Limb (tissue), 2 donors: ENCODE data around the gene ALPK1.
"Not testable (repeated sequence)": the region's sequence is repeated elsewhere in the genome, so short reads cannot be mapped to it uniquely, and the experiment has no call there.

ENCODE experiments used
- DNase-seq, 2 donors: peaks; one replicate each; pipeline ENCODE4 v3.0.0-alpha.2; 2016; ENCODE audit errors: extremely low spot score in 2 of 2

ALPK1 gene

DNA sequence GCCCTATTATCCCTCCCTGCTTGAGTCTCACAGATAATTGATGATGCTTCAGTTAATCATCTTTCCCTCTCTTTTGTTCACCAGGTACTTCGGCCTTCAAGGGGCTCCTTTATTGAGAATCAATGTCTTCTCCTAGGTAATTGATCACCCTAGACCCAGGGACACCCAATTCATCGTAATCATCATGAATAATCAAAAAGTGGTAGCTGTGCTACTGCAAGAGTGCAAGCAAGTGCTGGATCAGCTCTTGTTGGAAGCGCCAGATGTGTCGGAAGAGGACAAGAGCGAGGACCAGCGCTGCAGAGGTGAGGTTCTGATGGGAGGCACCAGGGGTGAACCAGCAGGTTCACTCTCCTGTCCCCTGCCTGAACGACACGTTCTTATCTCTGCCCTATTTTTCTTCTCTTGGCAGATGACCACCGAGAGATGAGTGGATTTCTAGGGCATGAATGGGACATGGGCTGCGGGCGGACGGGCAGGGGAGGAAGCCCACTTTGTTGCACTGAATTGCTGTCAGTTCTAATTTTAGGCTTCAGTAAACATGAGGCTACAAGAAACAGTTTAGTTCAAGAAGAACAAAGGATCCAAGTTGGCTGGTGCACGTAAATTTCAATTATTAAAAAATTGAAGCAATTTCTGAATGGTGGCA is 80.5 kb downstream of the ALPK1 start:
- DNase-seq: no peak

DNA sequence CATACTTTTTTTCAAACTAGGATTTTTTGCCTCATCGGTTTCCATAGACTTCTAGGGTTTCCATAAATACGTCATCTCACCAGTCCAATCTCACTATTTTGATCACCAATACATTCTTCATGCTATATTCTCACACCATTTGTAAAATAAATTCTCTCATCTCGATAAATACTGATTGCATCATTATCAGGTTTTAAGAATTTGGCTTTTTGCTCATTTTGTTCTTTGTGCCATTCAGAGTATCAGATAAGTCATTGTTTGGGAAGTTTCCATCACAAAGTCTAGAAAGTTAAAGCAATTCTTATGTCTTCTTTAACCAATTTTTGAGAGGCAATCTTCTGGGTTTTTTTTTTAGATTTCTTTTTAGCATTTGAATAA is 81.1 kb downstream of the ALPK1 start:
- no peak for DNase-seq

DNA sequence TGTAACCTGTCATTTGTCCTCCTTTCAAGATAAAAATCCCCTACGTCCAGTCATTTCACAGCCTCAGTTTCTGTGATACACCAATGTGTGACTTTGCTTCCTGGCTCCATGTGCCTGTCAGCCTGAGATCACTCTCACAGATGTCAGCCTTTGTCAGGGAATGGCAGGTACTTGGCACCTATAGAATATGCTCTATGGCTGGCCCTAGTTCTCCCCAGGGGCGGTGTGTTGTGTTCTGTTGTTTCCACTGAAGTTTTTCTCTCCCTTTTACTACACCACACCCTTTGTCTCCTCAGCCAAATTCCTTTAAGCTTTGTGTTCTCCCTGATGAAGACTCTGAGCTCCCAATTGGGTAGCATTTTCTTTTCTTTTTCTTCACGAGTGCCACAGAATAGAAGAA is 81.7 kb downstream of the ALPK1 start:
- no peak for DNase-seq

DNA sequence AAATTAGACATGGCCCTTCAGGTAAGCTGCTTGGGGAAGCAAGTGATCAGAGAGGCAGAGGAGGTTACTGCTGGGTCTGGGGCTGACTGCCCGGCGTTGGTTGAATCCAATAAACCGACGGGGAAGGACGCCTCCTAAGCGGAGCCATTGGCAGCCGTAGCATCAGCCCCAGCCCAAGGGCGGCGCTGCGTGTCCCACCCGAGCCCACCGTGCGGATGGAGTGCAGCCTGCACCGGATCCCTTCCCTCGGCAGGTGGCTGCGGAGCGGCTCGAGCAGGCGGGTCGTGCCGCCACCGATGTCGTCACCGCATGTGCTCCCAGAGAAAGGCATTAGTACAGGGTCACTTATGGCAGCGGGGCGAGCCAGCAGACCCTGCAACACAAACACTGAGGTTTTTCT is 82.1 kb downstream of the ALPK1 start:
- DNase-seq: peak in 1 of 2 donors; percentile 63

DNA sequence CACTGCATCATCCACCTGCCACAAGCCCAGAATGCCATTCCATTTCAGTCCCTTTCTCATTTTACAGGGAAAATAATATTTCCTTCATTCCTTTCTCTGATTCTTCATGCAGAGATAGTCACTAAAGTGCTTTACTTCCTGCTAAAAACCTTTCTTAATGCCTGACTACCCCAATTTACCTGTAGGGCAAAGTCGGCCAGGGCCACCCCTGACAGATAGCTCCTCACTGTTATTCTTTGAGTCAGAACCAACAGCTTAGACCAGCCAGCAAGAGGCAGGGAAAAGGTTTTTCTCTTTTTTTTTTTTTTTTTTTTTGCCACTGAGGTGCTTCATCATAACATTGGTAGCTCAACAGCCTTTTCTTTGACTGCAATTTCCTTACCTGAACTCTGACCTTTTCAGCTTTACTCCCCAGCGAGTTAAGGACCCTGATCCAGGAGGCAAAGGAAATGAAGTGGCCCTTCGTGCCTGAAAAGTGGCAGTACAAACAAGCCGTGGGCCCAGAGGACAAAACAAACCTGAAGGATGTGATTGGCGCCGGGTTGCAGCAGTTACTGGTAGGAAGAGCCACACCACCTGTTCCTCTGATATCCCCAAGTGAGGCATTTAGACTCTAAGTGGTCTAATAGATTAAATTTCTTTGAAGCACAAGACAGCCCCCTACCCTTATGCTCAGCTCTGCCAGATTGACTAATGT is 85.0 kb downstream of the ALPK1 start:
- DNase-seq: no peak

DNA sequence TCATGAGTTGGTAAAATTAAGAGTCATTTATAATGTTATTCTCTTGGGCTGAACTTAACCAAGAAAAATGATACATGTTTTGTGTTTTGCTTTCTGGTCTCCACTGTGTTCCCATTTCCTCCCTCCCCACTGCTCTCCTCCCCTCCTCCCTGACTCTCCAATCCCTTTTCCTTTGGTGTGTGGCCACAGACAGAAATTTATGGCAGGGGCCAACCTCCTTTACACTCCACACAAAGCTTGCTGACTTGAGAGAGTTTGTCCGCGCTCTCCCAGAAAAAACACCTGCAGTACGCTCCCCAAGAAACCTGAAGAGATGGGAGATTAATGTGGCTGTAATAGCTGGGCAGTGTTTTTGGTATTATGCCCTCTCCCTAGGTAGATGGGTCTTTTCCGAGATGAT is 88.9 kb downstream of the ALPK1 start:
- no peak for DNase-seq

DNA sequence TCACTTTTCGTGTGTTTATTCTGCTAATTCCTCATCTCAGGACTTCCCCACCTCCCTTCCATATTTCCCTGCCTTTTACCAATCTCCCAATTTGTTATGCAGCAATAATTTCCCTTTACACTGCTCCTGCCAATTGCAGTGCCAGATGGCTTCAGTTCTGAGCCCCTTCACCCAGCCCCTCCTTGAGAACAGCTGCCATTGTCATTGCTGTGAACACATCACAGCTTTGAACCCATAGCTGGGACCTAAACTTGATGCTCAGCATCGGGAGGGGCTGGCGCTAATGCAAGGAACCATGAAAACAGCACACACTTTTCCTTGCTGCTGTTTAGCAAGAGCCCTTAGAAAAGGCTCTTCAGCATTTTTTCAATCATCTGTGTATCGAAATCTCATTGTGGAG is 104.9 kb downstream of the ALPK1 start:
- DNase-seq: peak in 1 of 2 donors; percentile 43

DNA sequence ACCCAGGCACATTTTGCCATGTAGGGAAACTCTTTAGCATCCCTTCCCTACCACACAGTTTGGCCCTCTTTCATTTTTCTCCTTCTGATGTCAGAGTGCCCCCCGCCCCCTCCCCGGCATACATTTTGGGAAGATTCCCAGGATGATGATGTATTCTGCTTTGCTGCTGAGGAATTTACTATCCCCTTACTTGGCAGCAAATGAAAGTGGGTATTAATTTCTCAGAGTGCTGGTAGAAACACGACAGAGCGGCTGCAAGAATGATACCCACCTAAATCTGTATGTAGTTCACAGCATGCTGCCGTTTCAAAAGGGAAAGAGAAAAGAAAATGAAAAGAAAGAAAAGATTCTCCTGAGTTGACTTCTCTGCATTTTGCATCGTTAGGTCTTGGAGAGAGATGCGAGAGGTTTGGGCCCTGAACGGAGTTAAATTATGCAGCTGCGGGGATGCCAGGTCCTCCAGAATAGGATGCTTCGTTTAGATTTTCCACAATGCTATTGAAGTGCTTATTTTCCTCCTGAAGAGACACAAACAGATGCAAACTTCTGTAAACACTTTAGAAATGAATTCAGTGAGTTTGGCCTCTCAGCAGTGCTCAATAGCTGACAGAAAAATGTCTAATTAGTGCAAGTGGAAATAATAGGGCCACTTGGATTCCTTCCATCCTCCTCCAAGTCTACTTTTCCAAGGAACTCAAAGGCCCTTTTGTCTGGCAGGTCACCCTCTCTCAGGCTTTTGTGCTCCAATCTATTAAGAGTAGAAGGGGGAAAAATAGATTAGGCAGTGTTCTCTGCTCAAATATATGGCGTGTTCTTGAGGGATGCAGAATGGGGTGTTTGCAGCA is 106.2 kb downstream of the ALPK1 start:
- DNase-seq: peak; percentile 27 to 35

DNA sequence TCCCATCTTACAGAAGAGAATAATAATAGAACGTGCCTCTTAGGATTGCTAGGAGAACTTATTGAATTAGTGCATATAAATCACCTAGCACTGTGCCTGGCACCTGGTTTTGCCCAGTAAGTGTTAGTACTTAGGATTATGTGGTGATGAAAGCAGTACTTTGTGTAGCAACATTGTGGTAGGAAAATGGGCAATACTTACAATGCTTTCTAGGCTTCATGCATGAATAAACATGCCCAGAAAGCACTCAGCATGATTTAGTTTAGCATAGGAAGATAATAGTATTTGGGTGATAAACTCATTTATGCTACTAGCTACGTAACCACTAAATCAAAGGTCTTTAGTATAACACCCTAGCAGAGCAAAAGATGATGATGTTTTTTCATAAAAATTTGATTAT is 113.2 kb downstream of the ALPK1 start:
- DNase-seq: no peak

DNA sequence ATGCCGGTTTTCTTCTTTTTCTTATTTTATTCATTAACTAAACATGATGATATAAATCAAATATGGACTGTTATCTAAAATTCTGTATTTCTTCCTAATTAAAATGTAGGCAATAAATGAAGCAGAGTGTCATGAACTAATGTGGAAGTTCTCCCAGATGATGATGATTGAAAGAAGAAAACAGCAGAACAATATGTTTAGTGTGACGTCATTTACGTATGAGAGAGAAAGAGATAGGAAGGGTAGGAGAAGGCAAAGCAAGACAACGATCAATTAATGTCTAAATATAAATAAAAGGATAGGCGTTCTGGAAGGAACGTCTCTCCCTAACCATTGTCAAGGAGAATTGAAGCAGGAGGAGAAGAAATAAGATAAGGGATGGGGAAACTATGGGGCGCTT is 113.6 kb downstream of the ALPK1 start:
- no peak for DNase-seq

DNA sequence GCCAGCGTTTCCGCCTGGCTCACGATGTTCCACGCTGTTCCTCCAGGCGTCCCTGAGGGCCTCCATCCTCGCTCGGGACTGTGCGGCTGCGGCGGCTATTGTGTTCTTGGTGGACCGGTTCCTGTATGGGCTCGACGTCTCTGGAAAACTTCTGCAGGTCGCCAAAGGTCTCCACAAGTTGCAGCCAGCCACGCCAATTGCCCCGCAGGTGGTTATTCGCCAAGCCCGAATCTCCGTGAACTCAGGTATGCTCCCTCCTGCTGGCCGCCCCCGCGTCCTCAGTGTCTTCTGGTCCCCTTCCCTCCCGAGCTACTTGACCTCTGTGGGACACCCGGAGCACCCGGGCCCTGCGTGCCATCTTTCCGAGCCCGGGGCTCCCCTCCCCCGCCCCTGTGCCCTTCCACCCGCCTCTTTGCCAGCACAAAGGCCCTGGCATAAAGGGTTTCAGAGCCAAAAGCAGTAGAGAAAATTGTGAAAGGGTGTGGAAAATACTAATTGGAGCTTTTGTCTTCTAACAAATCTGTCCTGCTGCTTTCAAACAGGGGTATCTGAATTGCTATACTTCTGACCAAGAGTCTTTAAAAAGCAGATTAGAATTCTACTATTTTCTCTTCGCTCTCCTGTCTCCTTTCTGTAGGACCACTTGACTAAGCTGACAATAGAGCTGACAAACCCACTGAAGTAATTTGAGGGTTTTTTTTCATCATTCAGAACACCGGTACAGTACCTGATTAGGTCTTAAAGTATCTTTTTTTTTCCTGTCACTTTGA is 114.8 kb downstream of the ALPK1 start:
- peak in 1 of 2 donors; percentile 34 for DNase-seq

DNA sequence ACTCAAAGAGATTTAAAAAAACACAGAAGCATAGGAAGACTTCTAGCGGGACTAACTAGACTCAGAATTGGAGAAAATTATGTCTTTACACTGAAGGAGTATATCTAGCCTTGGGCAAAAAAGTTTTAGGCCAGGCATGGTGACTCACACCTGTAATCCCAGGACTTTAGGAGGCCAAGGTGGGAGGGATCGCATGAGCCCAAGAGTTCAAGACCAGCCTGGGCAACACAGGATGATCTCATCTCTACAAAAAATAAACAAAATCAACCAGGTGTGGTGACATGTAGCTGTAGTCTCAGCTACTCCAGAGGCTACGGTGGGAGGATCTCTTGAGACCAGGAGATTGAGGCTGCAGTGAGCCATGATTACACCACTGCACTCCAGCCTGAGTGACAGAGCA is 119.3 kb downstream of the ALPK1 start:
- no peak for DNase-seq

DNA sequence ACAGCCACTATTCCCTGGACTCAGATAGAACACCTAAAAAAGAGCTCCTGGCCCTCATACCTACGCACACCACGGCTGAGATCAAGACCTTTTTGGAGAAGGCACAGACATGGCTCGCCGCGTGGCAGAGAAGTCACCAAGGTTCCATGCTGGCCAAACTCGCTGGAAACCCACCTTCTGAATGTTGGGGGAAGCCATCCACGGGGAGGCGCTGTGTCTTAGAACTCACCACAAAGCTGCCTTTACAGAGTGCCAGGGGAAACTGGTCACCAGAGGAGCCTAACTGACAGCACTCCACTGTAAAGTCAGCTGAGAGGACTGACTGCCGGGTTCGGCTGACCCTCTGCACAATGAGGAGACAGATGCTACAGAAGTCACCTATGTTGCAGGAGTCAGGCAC is 120.9 kb downstream of the ALPK1 start:
- DNase-seq: no peak

DNA sequence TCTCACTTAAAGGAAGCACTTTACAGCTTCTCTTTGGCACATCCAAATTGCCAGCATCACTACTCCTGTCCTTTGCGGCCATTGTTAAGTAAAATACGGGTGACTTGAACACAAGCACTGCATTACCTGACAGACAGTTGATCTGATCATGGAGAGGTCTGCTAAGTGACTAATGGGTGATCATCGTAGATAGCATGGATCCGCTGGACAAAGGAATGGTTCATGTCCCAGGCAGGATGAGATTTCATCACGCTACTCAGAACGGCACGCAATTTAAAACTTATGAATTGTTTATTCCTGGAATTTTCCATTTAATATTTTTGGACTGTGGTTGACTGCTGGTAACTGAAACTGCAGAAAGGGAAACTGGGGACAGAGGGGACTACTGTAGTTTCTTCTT is 124.7 kb downstream of the ALPK1 start:
- DNase-seq: no peak

DNA sequence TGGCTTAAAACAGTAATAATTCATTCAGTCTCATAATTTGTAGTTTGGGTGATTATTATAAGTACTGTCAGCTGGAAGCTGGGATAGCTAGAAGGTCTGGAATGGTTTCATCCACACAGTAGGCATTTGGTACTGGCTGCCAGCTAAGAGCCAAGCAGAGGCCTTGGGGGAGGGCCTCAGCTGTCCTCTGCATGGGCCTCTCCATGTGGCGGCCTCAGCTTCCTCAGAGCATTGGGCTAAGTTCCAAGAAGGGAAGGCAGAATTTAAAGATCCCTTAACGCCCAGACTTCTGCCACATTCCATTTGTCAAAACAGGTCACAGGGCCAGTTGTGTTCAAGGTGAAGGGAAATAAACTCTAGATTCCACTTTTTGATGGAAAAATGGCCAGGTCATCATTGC is 125.5 kb downstream of the ALPK1 start:
- no peak for DNase-seq

DNA sequence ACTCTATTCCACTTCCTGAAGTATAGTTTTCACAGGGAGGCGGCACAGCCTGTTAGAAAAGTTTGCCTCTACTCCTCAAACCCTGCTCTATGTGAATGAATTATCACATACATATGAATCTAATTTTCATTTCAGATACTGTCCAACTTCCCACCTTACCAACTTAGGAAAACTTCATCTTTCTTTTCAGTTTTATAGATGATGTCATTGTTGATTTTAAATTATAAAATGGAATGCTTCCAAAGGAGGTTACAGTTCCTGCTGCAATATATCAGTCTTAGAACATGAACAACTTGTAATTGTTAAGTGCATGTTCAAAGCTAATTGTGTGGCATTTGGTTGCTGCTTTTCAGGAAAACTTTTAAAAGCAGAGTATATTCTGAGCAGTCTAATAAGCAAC is 126.4 kb downstream of the ALPK1 start:
- no peak for DNase-seq

DNA sequence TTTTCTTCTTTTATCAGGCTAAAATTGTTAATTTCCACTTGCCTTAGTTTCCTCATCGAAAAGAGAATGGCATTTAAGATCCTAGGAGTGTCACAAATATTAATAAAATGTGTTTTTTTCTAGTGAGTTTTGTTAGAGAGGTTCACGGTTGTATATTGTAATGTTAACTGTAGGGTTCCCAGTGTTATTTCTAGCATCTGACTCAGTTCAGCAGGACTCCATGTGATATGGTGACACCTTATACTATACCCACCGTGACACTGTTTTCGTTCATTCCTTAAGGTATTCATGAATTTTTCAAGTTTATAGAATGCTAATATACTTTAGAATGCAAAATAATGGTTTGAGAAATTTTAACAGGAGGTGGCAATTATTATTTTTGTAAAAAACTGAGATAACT is 128.7 kb downstream of the ALPK1 start:
- DNase-seq: no peak

DNA sequence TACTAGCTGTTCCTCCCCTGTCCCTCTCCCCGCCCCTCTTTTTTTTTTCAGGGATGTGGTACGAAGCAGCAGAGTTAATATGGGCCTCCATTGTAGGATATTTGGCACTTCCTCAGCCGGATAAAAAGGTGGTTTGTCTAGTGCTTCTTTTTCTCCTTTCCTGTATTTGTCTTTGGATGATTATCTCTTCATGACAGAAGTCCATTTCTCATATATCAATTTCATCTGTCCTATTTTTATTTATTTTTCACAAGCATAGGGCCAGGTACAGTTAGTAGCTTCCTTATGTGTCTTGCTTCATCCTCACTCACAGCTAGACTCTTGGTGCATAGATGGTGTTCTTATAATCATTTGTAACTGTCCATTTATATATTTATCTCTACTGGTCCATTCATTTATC is 129.2 kb downstream of the ALPK1 start:
- no peak for DNase-seq

DNA sequence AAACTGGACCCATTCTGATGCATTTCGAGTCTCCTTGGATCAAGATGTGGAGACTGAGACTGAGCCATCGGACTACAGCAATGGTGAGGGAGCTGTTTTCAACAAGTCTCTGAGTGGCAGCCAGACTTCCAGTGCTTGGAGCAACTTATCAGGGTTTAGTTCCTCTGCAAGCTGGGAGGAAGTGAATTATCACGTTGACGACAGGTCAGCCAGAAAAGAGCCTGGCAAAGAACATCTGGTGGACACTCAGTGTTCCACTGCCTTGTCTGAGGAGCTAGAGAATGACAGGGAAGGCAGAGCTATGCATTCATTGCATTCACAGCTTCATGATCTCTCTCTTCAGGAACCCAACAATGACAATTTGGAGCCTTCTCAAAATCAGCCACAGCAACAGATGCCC is 134.0 kb downstream of the ALPK1 start:
- DNase-seq: no peak

DNA sequence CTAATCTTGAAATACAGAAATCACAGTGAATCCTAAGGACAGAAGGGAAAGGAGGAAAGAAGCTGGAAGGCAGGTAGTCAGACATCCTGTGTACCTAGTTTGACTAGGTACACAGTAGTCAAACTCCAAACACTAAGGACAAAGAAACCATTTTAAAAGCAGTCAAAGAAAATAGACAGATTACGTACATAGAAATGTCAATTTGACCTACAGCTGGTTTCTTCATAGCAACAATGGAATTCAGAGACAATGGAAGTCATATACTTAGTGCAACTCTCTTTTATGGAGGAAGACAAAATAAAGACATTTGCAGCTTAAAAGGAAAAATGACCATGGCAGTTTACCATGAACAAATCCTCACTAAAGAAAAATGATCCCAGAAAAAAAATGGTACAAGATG is 139.8 kb downstream of the ALPK1 start:
- DNase-seq: no peak

DNA sequence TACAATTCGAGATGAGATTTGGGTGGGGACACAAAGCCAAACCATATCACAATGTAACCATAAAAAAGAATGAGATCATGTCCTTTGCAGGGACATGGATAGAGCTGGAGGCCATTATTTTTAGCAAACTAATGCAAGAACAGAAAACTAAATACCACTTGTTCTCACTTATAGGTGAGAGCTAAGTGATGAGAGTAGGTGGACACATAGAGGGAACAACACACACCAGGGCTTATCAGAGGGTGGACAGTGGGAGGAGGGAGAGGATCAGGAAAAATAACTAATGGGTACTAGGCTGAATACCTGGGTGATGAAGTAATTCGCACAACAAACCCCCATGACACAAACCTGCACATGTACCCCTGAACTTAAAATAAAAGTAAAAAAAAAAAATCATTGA is 145.1 kb downstream of the ALPK1 start:
- not testable (repeated sequence) for DNase-seq
